Activated T-cell treated with anti-CD3 and anti-CD28 coated beads, Interleukin-2, amount 50 U/mL, for 72 hours (primary cell): ENCODE data around the gene PARP15. TPM values are rescaled to one million over a fixed set of nuclear protein-coding genes. Genes with fewer than 3 reads are reported as not detected.
"Not testable (repeated sequence)": the region's sequence is repeated elsewhere in the genome, so short reads cannot be mapped to it uniquely, and the experiment has no call there.

Experiments
- ATAC-seq, 2 donors: fragments of 150-1000 bp; cut with Tn5 transposase; replicated peaks in 1 of 2; 2 replicates each; pipeline ENCODE4 v1.10.0; 2021; ENCODE audit warnings: moderate library complexity in 2 of 2, mild to moderate bottlenecking in 1 of 2
- DNase-seq, 2 donors: peaks; one replicate each; pipeline ENCODE4 v3.0.0; 2021 to 2022; ENCODE audit warnings: mixed read lengths in 1 of 2
- H3K27ac Mint-ChIP-seq: one replicate; pipeline ENCODE4 v1.8.0; 2022; ENCODE audit warnings: mild to moderate bottlenecking, moderate library complexity, mixed read lengths
- H3K27me3 Mint-ChIP-seq: one replicate; pipeline ENCODE4 v1.8.0; 2022; ENCODE audit warnings: low read depth, mixed read lengths
- H3K36me3 Mint-ChIP-seq, 2 donors: one replicate each; pipeline ENCODE4 v1.8.0; 2022; ENCODE audit warnings: mixed read lengths in 2 of 2, mild to moderate bottlenecking in 1 of 2; ENCODE audit not compliant: insufficient read depth in 2 of 2
- H3K4me1 Mint-ChIP-seq: one replicate; pipeline ENCODE4 v1.8.0; 2022; ENCODE audit warnings: low read depth, mixed read lengths
- H3K4me3 Mint-ChIP-seq, 2 donors: one replicate each; pipeline ENCODE4 v1.8.0; 2022; ENCODE audit warnings: mild to moderate bottlenecking in 2 of 2, mixed read lengths in 2 of 2, moderate library complexity in 2 of 2
- H3K9me3 Mint-ChIP-seq, 2 donors: one replicate each; pipeline ENCODE4 v1.8.0; 2022; ENCODE audit warnings: mixed read lengths in 2 of 2
- total RNA-seq, 2 donors: library from RNA; stranded (reverse); gene quantifications; one replicate each; pipeline ENCODE4 v1.2.3, GENCODE V29; 2022

The PARP15 gene
- total RNA-seq, 2 donors from 2014 or later: 23.7 to 28.6 TPM

DNA sequence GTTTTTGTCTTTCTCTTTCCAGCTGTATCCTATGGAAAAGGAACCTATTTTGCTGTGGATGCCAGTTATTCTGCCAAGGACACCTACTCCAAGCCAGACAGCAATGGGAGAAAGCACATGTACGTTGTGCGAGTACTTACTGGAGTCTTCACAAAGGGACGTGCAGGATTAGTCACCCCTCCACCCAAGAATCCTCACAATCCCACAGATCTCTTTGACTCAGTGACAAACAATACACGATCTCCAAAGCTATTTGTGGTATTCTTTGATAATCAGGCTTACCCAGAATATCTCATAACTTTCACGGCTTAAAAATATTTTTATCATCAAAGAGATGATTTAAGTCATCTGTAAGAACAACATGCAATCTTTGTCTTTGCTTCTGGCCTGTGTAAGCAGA lies 58.3 kb downstream of the PARP15 start:
- DNase-seq: no peak
- no peak overlapping the region for H3K27ac Mint-ChIP-seq
- no peaks in the 10 kb centered on the region for H3K9me3 Mint-ChIP-seq
- no peaks in the 10 kb centered on the region for H3K27me3 Mint-ChIP-seq
- H3K4me3 Mint-ChIP-seq: no peak overlapping the region
- H3K36me3 Mint-ChIP-seq: peaks cover 0 to 3% of the 10 kb centered on the region in 2 donors
- H3K4me1 Mint-ChIP-seq: no peaks in the 10 kb centered on the region
- ATAC-seq: no peak

DNA sequence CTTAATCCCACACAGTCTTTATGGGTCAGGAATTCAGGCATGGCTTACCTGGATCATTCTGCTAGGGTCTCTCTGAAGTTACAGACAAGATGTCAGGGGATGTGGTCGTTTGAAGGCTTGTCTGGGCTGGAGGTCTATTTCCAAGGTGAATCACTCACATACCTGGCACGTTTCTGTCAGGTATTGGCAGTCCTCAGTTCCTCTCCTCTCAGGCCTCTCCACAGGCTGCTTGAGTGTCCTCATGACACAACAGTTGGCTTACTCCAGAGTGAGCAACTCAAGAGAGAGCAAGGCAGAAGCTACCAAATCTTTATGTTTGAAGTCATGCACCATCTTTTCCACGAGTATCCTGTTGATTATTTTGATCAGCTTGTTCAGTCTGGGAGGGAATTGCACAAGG lies 59.2 kb downstream of the PARP15 start:
- ATAC-seq: no peak
- H3K36me3 Mint-ChIP-seq: peaks cover 0 to 3% of the 10 kb centered on the region in 2 donors
- no peaks in the 10 kb centered on the region for H3K4me1 Mint-ChIP-seq
- no peak overlapping the region for H3K27ac Mint-ChIP-seq
- no peaks in the 10 kb centered on the region for H3K9me3 Mint-ChIP-seq
- no peak overlapping the region for H3K4me3 Mint-ChIP-seq
- H3K27me3 Mint-ChIP-seq: no peaks in the 10 kb centered on the region
- DNase-seq: no peak

DNA sequence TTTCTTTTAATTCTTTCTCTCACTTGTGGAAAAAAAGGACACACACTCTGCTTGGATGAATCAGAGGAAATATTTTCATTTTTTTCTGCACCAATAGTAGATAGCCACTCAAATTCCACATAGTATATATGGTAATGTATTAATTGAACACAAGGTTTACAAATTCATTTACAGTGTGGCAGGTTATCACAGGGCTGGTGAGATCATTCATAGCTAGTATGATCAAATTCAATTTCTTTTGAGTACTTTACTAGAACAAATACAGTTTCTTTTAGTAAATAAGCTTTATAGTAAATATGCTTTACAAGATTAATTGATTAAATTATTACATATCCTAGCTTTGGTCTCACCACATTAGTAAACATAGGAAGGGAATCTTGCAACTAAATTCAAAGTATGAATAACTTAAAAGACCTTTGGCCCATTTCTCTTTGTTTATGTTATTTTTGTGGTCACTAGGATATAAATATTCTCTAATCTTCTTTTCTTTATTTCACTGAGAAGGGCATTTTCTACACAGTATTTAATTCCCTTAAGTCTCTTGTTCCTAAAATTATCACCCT lies 63.1 kb downstream of the PARP15 start:
- ATAC-seq (no peak), DNase-seq (no peak)
- H3K27ac Mint-ChIP-seq: no peak overlapping the region
- H3K4me3 Mint-ChIP-seq: no peak overlapping the region
- H3K4me1 Mint-ChIP-seq: peaks cover 34% of the 10 kb centered on the region
- no peaks in the 10 kb centered on the region for H3K9me3 Mint-ChIP-seq
- H3K27me3 Mint-ChIP-seq: no peaks in the 10 kb centered on the region
- peaks cover 0 to 3% of the 10 kb centered on the region in 2 donors for H3K36me3 Mint-ChIP-seq

DNA sequence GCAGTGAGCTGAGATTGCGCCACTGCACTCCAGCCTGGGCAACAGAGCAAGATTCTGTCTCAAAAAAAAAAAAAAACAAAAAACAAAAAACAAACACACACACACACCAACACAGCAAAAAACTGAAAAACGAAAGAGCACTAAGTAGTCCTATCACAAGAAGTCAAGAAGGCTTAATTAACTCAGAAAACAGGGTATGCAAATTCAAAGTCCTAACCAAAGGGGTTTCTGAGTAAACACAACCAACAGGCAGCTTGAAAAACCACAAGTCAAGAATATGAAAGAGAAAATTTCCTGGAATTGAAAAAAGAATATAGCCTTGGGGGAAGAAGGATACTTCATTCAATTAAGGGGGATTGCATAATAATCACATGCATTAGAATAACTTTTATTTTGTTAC lies 65.5 kb downstream of the PARP15 start:
- DNase-seq (no peak), ATAC-seq (peak in 1 of 2 donors; percentile 42)
- no peaks in the 10 kb centered on the region for H3K27me3 Mint-ChIP-seq
- peak overlapping the region; percentile 6 to 7 for H3K4me3 Mint-ChIP-seq
- no peaks in the 10 kb centered on the region for H3K36me3 Mint-ChIP-seq
- peaks cover 42% of the 10 kb centered on the region for H3K4me1 Mint-ChIP-seq
- no peak overlapping the region for H3K27ac Mint-ChIP-seq
- no peaks in the 10 kb centered on the region for H3K9me3 Mint-ChIP-seq

DNA sequence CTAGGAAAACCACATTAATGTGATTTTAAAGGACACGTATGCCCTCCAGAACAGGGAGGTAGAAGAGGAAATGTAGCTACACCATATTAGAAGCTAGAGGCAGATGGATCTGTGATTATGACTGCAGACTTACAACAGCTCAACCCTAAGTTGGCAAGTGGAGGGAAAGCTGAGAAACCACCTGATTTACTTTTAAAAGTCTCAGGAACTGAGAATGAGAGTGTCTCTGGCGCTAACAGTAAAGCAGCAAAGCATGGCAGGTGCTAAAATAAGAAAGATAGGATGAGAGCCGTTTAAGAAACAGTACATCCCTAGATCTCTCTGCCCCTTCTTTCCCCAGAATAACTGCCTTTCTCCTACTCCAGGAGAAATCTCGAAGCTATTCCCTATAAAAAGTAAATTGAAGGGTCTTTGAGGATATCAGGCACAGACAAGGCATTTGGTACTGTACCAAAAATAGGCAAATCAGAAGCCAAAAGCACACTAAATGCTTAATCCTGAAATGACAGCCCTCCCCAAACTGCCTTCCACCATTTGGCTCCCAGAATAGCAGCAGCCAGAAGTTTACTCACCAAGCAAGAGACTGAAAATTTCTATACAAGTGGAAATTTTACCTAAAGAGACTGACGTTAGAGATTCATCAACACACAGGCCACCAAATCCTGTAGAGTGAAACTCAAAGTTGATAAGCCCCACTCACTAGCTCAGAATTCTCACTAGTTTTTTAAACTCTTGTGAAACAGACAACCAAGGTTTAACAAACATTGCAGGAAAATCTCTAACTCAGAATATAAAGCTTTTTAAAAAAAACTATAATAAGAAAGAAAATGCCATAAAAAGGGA lies 68.9 kb downstream of the PARP15 start:
- ATAC-seq (peak in 1 of 2 donors; percentile 77), DNase-seq (no peak)
- peak overlapping the region in 1 of 2 donors; percentile 64 for H3K4me3 Mint-ChIP-seq
- H3K27me3 Mint-ChIP-seq: no peaks in the 10 kb centered on the region
- no peak overlapping the region for H3K27ac Mint-ChIP-seq
- peaks cover 42% of the 10 kb centered on the region for H3K4me1 Mint-ChIP-seq
- peaks cover 0 to 2% of the 10 kb centered on the region in 2 donors for H3K36me3 Mint-ChIP-seq
- H3K9me3 Mint-ChIP-seq: peaks cover 0 to 1% of the 10 kb centered on the region in 2 donors

DNA sequence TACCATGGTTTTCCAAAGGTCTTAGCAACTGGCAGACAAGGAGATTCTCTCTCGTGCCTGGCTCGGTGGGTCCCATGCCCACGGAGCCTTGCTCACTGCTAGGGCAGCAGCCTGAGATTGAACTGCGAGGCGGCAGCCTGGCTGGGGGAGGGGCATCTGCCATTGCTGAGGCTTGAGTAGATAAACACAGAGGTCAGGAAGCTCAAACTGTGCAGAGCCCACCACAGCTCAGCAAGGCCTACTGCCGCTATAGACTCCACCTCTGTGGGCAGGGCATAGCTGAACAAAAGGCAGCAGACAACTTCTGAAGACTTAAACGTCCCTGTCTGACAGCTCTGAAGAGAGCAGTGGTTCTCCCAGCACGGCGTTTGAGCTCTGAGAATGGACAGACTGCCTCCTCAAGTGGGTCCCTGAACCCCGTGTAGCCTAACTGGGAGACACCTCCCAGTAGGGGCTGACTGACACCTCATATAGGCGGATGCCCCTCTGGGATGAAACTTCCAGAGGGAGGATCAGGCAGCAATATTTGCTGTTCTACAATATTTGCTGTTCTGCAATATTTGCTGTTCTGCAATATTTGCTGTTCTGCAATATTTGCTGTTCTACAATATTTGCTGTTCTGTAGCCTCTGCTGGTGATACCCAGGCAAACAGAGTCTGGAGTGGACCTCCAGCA lies 73.9 kb downstream of the PARP15 start:
- not testable (repeated sequence) for H3K4me1 Mint-ChIP-seq, H3K27ac Mint-ChIP-seq, DNase-seq, H3K27me3 Mint-ChIP-seq, H3K4me3 Mint-ChIP-seq, H3K9me3 Mint-ChIP-seq, H3K36me3 Mint-ChIP-seq, ATAC-seq

DNA sequence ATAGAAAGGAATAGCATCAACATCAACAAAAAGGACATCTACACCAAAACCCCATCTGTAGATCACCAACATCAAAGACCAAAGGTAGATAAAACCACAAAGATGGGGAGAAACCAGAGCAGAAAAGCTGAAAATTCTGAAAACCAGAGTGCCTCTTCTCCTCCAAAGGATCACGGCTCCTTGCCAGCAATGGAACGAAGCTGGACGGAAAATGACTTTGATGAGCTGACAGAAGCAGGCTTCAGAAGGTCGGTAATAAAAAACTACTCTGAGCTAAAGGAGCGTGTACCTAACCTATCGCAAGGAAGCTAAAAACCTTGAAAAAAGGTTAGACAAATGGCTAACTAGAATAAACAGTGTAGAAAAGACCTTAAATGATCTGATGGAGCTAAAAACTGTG lies 74.5 kb downstream of the PARP15 start:
- not testable (repeated sequence) for H3K4me3 Mint-ChIP-seq, H3K9me3 Mint-ChIP-seq, H3K4me1 Mint-ChIP-seq, H3K36me3 Mint-ChIP-seq, H3K27ac Mint-ChIP-seq, ATAC-seq, H3K27me3 Mint-ChIP-seq, DNase-seq

DNA sequence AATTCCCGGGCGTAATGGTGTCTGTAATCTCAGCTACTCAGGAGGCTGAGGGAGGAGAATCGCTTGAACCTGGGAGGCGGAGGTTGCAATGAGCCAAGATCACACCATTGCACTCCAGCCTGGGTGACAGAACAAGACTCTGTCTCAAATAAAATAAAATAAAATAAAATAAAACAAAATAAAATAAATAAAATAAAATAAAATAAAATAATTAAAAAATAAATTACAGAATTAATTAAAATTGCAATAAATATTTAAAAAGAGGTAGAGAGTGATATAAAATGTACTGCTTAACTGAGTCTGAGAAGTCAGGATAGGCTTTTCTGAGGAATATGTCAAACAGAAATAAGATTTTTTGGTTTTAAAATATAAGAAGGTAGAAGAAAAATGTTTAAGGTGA lies 80.9 kb downstream of the PARP15 start:
- H3K27me3 Mint-ChIP-seq, DNase-seq, H3K27ac Mint-ChIP-seq, H3K4me3 Mint-ChIP-seq, ATAC-seq, H3K4me1 Mint-ChIP-seq, H3K36me3 Mint-ChIP-seq, H3K9me3 Mint-ChIP-seq: not testable (repeated sequence)

DNA sequence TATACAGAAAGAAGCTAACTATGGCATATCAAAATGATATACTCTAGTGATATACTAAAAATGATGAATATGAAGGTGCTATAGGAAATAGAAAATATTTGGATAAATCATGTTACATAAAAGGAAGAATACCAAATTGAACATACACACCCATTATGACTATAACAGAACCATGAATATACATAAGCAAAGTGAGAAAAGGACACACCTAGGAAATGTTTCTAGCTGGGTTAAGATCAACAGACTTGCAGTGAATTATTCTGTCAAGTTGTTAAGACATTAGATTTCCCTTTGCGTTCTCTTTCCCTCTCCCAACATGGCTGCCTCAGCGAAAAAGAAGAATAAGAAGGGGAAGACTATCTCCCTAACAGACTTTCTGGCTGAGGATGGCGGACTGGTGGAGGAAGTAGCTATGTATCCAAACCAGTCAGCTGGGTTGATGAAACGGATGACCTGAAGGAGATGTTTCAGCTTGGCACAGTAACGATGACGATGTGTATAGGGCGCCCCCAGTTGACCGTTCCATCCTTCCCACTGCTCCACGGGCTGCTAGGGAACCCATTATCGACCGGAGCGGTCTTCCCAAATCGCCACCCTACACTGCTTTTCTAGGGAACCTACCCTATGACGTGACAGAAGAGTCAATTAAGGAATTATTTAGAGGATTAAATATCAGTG lies 83.0 kb downstream of the PARP15 start:
- ATAC-seq: no peak
- Mint-ChIP-seq H3K36me3 (no peaks in the 10 kb centered on the region), H3K4me3 (peak overlapping the region in 1 of 2 donors; percentile 4), H3K27me3 (no peaks in the 10 kb centered on the region), H3K9me3 (peaks cover 1 to 4% of the 10 kb centered on the region in 2 donors), H3K4me1 (peaks cover 8% of the 10 kb centered on the region), H3K27ac (no peak overlapping the region)
- no peak for DNase-seq

DNA sequence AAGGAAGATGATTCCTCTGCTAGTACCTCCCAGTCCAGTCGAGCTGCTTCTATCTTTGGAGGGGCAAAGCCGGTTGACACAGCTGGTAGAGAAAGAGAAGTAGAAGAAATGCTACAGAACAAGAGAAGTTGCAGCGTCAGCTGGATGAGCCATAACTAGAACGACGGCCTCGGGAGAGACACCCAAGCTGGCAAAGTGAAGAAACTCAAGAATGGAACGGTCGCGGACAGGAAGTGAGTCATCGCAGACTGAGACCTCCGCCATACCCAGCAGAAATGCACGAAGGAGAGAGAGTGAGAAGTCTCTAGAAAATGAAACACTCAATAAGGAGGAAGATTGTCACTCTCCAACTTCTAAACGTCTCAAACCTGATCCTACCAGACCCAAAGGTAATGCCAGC lies 84.2 kb downstream of the PARP15 start:
- DNase-seq (peak in 1 of 2 donors; percentile 27), ATAC-seq (peak; percentile 55 to 71)
- Mint-ChIP-seq H3K27ac (no peak overlapping the region), H3K4me1 (peaks cover 8% of the 10 kb centered on the region), H3K9me3 (peaks cover 1 to 4% of the 10 kb centered on the region in 2 donors), H3K36me3 (no peaks in the 10 kb centered on the region), H3K4me3 (peak overlapping the region in 1 of 2 donors; percentile 10), H3K27me3 (no peaks in the 10 kb centered on the region)

DNA sequence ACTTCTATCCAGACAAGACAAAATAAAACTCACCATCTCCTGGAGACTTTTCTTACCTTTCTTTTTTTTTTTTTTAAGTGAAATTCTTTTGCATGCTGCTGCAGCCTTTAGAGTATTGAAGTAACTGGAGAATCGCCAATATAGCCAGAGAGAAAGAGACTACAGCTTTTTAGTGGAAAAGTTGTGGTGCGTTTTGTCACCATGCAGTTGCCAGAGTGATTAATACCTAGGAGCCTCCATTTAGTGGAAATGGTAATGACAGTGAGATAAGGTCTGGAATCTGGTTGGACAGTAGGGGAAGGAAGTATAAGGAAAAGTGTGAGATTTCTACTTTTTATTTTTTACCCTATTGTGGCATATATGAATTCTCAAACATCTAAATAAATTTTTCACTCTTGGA lies 85.1 kb downstream of the PARP15 start:
- DNase-seq: no peak
- no peak for ATAC-seq
- no peaks in the 10 kb centered on the region for H3K36me3 Mint-ChIP-seq
- no peak overlapping the region for H3K27ac Mint-ChIP-seq
- no peak overlapping the region for H3K4me3 Mint-ChIP-seq
- no peaks in the 10 kb centered on the region for H3K27me3 Mint-ChIP-seq
- peaks cover 8% of the 10 kb centered on the region for H3K4me1 Mint-ChIP-seq
- H3K9me3 Mint-ChIP-seq: peaks cover 1 to 4% of the 10 kb centered on the region in 2 donors

DNA sequence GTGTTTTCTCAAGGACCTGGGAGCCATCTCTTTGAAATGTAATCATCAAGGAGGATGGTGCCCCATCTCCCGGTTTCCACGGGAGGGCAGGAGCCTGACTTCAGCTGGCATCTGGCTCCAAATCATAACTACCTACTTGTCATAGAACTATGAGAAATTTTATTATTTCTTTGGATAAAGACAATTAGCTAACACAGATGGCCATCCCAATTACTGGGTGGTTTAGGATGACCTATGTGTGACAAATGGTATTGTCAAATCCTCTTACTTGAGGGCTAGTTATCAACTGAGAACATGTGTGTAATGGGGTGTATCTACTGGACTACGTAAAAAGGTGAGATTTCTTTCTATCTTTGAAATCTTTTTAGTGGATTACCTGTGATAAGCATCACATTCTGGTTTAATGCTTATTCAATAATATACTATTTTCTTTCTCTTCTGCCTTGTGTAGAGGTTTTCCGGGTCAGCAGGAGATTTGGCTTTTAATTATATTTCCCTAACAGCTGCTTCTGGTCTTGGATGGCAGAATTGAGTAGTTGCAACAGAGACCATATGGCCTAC lies 87.9 kb downstream of the PARP15 start:
- DNase-seq (no peak), ATAC-seq (no peak)
- Mint-ChIP-seq H3K4me1 (peaks cover 25% of the 10 kb centered on the region), H3K9me3 (peaks cover 1 to 4% of the 10 kb centered on the region in 2 donors), H3K27me3 (no peaks in the 10 kb centered on the region), H3K36me3 (peaks cover 0 to 1% of the 10 kb centered on the region in 2 donors), H3K4me3 (no peak overlapping the region), H3K27ac (no peak overlapping the region)
